Spleen (tissue), 7 donors: ENCODE results near the gene HHIP.

Experiments
- CTCF ChIP-seq, 11 experiments: fragments of 200-600 bp in 7 of 11; fragments of 450-650 bp in 4 of 11; sonication (generic) in 4 of 11; IDR thresholded peaks in 8 of 11; conservative IDR thresholded peaks in 3 of 11; 1 replicate in 7 of 11; 2 replicates in 4 of 11; pipeline versions ENCODE4 v1.4.0 to v1.8.0; 2016 to 2021; ENCODE audit warnings: antibody characterized with exemption in 11 of 11, inconsistent platforms in 4 of 11, mild to moderate bottlenecking in 1 of 11
- POLR2A ChIP-seq, 3 donors: fragments of 450-650 bp; IDR thresholded peaks; one replicate each; pipeline ENCODE4 v1.5.1; 2017; ENCODE audit warnings: antibody characterized with exemption in 3 of 3, mild to moderate bottlenecking in 1 of 3
- donor health status: DM: no; HTN: no; CAD: no; lungs with moderate emphysema.
- donor health status: DM: no; HTN: no; CAD: no.
- donor health status: DM: no; HTN: no; CAD: no.

GRCh38 chr4:144633215-144633614, 12.7 kb upstream of the HHIP start:
- TF ChIP-seq CTCF (IDR thresholded peaks at IDR 0.05 in 8 of 11, conservative IDR thresholded peaks at IDR 0.05 in 3 of 11) (no peak), POLR2A (IDR thresholded peaks at IDR 0.05) (no peak)
